HG03064 (cell line): ENCODE results near the gene KCNQ1.

ENCODE experiments used
- ATAC-seq: cut with Tn5 transposase; IDR thresholded peaks from one replicate; pipeline ENCODE4 v1.9.1; 2021; ENCODE audit warnings: low read depth; ENCODE audit not compliant: unreplicated experiment

The KCNQ1 gene, protein sequence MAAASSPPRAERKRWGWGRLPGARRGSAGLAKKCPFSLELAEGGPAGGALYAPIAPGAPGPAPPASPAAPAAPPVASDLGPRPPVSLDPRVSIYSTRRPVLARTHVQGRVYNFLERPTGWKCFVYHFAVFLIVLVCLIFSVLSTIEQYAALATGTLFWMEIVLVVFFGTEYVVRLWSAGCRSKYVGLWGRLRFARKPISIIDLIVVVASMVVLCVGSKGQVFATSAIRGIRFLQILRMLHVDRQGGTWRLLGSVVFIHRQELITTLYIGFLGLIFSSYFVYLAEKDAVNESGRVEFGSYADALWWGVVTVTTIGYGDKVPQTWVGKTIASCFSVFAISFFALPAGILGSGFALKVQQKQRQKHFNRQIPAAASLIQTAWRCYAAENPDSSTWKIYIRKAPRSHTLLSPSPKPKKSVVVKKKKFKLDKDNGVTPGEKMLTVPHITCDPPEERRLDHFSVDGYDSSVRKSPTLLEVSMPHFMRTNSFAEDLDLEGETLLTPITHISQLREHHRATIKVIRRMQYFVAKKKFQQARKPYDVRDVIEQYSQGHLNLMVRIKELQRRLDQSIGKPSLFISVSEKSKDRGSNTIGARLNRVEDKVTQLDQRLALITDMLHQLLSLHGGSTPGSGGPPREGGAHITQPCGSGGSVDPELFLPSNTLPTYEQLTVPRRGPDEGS

DNA sequence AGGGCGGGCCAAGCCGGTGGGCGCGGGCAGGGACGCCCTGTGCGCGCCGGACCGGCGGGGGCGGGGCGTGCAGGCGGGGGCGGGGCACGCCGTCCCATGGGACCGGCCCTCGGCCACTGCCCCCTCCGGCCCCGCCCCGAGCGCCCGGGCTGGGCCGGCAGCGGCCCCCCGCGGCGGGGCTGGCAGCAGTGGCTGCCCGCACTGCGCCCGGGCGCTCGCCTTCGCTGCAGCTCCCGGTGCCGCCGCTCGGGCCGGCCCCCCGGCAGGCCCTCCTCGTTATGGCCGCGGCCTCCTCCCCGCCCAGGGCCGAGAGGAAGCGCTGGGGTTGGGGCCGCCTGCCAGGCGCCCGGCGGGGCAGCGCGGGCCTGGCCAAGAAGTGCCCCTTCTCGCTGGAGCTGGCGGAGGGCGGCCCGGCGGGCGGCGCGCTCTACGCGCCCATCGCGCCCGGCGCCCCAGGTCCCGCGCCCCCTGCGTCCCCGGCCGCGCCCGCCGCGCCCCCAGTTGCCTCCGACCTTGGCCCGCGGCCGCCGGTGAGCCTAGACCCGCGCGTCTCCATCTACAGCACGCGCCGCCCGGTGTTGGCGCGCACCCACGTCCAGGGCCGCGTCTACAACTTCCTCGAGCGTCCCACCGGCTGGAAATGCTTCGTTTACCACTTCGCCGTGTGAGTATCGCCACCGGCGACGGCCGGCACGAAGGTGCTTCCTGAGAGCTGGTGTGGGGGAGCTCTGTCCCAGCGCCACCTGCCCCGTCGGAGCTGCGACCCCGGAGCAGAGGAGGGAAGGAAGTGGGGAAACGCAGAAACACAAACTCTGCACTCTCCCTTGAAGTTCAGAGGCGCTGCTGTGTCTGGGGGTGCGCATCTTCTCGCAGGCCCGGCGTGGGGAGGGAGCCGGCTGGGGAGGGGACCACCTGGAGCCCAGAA lies at the start of gene KCNQ1:
KCNQ1 (plus strand) TSS at position 188 of the 925 bp plus-strand sequence; CDS start at position 279, 91 bp downstream.
- ATAC-seq = no peak

DNA sequence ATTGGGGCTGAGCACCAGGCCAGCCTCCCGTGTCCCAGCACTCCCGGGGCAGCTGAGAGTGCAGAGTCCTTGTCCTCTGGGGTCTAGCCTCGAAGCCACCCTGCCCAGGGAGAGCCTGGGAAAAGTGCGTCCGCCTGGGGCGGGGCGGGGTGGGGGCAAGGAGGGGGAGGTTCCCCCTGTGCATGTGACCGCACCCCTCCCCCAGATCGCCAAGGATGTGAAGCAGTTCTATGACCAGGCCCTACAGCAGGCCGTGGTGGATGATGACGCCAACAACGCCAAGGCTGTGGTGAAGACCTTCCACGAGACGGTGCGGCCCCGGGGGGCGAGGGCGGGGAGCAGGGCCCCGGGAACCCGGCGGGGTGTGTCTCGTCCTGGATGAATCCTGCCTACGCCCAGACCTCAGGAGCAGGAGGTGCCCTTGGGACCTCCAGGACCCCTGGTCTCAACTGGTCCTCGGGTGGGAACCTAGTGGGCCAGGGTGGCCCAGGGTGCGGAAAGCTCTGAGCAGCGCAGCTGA lies 49.5 kb upstream of the KCNQ1 start:
- no peak for ATAC-seq

DNA sequence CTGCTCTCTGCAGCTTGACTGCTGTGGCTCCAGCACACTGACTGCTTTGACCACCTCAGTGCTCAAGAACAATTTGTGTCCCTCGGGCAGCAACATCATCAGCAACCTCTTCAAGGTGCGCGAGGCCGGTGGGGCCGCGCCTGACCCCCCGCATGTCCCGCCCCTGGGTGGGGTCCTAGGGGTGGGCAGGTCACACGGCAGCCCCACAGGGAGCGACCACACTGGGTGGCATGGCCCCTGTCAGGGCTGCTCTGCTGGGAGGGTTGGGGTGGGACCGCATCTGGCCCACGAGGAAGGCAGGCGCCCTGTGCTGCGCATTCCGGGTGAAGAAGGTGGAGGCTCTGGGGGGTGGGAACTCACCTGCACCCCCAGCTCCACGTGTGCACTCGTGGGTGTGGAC lies 49.0 kb upstream of the KCNQ1 start:
- ATAC-seq = no peak

DNA sequence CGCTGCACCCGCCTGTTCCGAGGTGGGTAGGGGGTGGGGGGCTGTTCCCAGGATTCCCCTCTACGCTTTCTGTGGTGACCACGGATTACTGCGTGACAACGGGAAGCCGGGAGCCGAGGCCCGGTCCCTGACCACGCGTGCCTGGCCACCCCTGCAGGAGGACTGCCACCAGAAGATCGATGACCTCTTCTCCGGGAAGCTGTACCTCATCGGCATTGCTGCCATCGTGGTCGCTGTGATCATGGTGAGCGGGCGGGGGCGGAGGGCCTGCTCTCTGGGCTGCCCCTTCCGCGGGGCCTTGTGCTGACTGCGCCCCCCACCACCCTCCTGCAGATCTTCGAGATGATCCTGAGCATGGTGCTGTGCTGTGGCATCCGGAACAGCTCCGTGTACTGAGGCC lies 48.3 kb upstream of the KCNQ1 start:
- ATAC-seq = no peak

DNA sequence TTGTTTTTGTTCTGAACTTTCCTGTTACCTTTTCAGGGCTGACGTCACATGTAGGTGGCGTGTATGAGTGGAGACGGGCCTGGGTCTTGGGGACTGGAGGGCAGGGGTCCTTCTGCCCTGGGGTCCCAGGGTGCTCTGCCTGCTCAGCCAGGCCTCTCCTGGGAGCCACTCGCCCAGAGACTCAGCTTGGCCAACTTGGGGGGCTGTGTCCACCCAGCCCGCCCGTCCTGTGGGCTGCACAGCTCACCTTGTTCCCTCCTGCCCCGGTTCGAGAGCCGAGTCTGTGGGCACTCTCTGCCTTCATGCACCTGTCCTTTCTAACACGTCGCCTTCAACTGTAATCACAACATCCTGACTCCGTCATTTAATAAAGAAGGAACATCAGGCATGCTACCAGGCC lies 47.8 kb upstream of the KCNQ1 start:
- ATAC-seq = no peak

DNA sequence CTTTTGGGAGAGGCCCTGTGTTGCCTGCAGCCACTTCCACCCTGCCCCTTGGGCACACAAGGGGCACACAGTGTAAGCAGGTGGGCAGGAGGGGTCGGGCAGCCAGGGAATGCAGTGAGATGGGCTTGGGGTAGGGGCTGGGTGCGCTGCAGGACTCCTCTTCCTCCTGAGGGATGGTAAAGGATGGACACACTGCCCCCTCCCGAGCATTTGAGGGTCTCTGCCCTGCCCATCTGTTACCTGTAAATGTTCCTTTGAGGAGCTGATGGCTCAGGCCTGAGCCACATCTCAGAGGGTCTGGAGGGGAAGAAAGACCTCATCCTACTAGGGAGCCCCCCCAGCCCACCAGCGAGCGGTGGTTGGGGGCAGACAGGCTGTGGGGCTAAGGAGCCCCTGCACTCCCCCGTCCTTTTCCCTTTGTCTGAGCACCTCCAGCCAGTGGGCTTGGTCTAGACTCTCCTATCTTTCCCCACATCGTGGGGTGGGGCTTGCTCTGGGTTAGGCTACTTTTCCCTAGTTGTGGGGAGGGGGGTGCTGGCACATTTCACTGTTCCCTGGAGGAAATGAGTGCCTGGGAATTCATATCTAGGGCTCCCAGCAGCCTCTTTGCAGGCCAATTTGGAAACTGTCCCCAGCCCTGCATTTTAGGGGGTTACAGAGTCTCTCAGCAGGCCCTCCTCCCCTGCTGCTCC lies 46.0 kb upstream of the KCNQ1 start:
- no peak for ATAC-seq

DNA sequence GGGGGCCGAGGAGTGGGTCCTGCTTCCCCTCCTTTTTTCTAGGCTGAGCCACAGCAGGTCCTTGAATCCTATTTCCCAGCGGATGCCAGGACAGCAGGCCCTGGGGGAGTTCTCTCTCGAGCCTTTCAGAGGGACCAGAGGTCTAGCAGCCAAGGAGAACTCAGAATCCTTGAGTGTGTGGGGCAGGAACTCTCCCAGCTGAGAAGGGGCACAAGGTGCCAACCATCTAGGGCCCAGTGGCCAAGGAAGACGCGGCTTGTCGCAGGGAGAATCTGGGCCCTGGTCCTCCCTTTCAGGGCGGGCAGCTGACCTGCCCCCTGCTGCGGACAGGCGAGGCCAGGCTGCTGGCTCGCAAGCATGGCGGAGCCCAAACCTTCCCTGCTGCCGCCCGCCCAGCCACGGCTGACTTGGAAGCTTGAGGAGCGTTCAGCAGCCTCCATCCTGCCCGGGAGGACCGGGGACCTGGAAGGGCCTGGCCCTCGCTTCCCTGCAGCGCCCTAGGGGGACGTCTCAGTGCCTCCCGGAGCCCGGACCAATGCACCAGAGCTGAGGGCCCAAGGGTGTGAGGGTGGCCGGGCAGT lies 45.2 kb upstream of the KCNQ1 start:
- peak; percentile 0 for ATAC-seq

DNA sequence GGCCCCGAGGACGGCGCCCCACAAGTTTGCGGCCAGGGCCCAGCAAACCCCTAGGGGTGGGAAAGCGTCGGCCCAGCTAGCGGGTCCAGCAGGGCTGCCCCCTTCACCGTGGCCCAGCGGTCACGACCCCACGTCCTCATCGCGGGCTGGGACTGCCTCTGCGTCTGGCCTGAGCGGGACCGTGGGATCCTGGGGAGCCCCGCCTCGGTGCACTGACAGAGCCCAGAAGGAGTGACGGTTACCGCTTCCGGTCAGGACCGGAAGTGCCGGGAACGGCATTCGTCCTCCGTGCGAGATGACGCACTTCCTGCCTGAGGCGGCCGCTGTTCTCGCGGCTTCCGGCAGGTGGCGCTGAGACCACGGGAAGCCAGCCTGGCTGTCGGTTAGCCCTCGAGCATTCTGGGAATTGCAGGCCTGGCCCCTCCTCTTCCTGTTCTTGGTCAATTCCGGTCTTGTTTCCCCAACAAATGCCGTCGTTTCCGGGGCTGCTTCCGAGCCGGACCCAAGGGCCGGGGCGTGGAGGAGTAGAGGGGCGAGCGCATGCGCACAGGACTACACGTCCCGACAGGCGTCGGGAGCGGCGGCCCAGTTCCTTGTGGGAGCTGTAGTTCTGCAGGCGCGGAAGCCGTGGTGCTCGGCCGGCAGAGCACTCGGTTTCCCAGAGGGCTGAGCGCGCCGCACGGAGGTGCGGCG lies 44.6 kb upstream of the KCNQ1 start, which contains the start of gene TSSC4:
TSSC4 (plus strand) TSS at position 682 of the 693 bp plus-strand sequence. CDS start 1,884 bp downstream, outside the sequence.
- peak; percentile 75 for ATAC-seq

DNA sequence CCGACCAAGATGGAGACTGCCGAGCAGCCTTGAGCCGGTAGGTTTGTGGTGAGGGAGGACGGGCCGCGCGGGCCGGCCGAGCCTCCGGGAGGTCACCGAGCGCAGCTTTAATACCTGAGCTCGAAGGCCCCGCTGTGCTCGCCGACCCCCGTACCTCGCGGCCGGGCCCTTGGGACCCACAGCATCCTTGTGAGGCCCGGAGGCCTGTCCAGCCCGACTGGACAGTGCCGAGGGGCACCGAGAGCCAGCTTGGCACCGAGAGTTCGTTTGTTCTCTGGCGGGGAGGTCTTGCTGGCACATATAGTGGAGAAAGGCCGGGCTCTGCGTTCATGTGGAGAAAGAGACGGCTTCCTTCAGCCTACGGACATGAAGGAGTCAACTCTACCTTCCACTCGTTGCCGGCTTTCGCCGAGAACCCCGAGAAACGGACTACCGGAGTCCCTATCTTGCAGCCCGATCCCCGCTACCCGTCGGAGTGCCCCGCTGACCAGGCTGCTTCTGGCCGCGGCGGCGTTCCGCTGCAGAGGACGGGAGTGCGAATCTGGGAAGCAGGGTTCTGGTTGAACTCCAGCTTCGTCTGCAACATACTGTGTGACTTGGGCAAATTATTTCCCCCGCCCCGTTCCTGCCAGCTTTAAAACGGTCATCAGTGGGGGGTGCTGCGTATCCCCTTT lies 43.9 kb upstream of the KCNQ1 start:
- ATAC-seq = peak; percentile 5

DNA sequence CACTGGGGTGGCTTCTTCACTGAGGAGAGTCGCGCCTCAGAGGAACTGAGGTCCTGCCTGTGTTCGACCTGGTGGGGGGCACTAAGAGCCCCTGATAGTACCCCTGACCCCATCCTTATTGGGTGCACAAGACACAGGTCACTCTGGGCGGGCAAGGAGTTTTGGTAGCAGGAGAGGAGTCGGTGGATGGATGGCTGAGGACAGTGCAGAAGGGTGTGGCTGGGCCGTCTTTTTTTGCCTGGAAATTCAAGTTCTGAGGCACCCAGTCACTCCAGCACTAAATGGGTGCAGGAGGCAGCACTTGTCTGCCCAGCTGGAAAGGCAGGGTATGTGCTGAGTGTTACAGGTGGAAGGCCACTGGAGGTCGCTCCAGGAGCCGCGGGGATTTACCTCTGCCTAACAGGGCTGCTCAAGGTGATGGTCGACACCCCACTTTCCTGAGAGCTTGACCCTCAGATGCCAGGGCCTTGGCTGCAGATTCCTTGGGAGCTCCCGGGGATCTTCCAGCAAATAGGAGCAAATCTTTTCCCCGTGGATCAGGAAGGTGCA lies 43.3 kb upstream of the KCNQ1 start:
- no peak for ATAC-seq

DNA sequence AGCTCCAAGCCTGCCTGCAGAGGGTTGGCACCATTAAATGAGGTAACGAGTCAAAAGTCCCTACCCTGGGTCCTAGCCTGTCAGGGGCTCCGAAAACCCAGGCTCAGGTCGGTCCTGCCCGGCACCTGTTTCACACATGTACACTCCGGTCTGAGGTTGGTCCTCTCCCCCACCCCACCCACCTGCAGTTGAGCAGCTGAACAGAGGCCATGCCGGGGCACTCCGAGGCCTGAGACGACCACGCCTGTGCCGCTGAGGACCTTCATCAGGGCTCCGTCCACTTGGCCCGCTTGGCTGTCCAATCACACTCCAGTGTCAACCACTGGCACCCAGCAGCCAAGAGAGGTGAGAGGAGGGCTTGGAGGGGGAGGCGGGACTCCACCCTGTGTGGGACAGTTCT lies 42.7 kb upstream of the KCNQ1 start:
- ATAC-seq = no peak

DNA sequence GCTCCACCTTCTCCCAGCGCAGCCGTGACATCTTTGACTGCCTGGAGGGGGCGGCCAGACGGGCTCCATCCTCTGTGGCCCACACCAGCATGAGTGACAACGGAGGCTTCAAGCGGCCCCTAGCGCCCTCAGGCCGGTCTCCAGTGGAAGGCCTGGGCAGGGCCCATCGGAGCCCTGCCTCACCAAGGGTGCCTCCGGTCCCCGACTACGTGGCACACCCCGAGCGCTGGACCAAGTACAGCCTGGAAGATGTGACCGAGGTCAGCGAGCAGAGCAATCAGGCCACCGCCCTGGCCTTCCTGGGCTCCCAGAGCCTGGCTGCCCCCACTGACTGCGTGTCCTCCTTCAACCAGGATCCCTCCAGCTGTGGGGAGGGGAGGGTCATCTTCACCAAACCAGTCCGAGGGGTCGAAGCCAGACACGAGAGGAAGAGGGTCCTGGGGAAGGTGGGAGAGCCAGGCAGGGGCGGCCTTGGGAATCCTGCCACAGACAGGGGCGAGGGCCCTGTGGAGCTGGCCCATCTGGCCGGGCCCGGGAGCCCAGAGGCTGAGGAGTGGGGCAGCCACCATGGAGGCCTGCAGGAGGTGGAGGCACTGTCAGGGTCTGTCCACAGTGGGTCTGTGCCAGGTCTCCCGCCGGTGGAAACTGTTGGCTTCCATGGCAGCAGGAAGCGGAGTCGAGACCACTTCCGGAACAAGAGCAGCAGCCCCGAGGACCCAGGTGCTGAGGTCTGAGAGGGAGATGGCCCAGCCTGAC lies 41.7 kb upstream of the KCNQ1 start:
- ATAC-seq = no peak

DNA sequence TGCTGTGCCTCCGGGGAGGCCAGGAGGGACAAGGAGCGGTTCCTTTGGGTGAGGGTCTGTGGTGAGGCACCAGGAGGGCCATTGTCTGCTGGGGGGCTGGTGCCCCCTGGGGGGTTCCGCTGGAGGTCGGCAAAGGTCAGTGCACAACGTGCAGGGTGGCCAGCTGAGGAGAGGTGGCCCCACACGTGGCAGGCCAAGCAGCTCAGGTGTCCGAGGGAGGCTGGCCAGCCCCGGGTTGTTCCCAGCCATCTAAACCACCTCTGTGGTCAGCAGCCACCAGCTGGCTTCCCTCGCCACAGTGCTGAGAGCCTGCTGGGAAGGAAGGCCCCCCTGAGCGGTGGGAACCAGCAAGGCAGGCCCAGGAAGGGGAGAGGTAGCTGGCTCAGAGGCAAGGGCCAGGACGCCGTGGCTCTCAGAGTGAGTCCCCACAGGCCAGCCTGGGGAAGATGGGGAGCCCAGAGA lies 40.0 kb upstream of the KCNQ1 start:
- ATAC-seq = no peak

DNA sequence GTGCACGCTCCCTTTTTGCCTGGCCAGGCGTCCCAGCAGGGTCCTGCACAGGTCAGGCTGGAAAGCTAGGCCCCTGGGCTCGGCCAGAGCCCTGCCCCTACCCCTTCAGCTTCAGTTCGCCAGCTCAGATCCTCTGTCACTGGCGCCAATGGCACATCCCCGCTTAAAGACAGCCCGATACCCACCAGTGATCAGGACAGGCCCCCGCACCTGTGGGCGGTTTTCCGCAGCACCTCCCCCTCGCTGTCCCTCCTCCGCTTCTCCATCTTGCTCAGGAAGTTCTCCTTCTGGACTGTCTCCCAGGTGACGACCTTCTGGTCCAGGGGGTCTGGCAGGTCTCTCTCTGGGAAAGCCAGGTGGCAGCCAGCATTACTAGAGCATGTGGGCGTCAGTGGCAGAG lies 38.4 kb upstream of the KCNQ1 start:
- no peak for ATAC-seq

DNA sequence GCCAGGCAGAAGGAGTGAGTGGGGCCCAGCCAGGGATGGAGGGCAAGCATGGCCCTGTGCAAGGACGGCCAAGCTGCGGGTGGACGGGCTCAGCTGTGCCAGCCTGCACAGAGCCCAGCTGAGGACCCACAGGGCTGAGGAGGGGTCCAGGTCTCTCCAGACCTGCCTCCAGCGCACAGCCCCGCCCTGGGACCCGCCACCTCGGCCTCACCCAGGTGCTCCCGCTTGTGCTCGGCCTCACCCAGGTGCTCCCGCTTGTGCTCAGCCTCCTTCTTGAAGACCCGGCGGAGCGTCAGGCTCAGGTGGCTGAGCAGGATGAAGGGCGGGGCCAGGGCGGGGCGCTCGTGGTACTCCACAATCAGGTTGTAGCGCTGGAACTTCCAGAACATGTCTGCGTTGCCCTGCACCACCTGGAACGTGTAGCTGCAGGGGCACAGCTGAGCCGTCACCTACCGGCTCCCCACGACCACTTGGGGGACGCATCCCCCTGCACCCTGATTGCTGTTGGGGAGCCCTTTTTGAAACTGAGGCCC lies 37.9 kb upstream of the KCNQ1 start:
- no peak for ATAC-seq

DNA sequence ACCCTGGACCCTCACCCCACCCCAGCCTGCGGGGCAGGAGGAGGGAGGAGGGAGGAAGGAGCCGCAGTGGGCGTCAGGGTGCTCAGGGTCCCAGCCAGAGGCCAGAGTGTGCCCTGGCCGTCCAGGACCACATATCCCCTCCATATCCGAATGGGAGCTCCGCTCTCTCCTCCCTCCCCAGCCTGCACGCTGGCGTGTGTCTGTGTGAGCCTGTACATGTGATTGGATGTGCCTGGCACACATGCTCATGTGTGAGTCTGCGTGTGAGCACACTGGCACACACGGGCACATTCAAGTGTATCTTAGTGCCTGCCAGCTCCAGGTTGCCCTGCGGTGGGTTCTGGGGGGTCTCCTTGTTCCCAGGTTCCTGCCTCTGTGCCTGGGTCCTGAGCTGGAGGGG lies 36.1 kb upstream of the KCNQ1 start:
- no peak for ATAC-seq

DNA sequence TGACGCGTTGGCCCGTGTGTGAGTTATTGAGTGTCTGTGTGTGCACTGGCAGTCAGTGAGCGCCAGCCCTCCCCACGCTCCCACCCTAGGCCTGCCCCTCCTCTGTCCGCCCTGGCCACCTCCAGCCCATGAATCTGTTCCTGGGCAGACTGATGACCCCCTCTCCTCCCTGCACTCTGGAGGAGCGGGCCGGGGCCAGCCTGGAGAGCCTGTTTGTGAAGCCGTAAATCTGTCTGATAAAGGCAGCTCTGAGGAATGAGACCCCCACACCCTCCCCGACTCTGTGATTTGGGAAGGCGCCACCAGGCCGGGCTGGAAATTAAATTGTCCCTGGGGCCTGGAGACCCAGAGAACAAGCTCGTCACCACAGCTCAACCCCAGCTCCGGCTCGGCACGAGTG lies 35.7 kb upstream of the KCNQ1 start:
- no peak for ATAC-seq
